GM18873 (cell line): ENCODE data around the gene SBNO1.

Experiments used
- ATAC-seq: cut with Tn5 transposase; IDR thresholded peaks from one replicate; pipeline ENCODE4 v1.9.1; 2021; ENCODE audit warnings: mild to moderate bottlenecking, moderate library complexity, moderate number of reproducible peaks; ENCODE audit not compliant: unreplicated experiment, low FRiP score

Gene SBNO1

DNA sequence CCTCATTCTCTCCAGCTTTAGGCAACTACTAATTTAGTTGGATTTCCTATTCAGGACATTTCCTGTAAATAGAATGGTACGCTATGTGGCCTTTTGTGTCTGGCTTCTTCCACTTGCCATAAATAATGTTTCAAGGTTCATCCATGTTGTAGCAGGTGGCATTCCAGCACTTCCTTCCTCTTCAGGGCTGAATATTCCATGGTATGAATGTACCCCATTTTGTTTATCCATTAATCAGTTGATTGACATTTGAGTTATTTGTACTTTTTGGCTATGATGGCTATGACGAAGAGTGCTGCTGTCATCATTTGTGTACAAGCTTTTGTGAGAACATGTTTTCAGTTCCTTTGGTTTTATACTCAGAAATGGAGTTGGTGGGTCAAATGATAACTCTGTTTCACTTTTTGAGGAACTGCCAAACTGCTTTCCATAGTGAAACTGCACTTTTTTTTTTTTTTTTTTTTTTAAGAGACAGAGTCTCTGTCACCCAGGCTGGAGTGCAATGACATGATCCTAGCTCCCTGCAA, 86.5 kb downstream of the SBNO1 start:
- ATAC-seq = peak; percentile 84

GRCh38 chr12:123273166-123273565, 91.5 kb downstream of the SBNO1 start:
- ATAC-seq = no peak

GRCh38 chr12:123271001-123271668, 93.5 kb downstream of the SBNO1 start:
- no peak for ATAC-seq

DNA sequence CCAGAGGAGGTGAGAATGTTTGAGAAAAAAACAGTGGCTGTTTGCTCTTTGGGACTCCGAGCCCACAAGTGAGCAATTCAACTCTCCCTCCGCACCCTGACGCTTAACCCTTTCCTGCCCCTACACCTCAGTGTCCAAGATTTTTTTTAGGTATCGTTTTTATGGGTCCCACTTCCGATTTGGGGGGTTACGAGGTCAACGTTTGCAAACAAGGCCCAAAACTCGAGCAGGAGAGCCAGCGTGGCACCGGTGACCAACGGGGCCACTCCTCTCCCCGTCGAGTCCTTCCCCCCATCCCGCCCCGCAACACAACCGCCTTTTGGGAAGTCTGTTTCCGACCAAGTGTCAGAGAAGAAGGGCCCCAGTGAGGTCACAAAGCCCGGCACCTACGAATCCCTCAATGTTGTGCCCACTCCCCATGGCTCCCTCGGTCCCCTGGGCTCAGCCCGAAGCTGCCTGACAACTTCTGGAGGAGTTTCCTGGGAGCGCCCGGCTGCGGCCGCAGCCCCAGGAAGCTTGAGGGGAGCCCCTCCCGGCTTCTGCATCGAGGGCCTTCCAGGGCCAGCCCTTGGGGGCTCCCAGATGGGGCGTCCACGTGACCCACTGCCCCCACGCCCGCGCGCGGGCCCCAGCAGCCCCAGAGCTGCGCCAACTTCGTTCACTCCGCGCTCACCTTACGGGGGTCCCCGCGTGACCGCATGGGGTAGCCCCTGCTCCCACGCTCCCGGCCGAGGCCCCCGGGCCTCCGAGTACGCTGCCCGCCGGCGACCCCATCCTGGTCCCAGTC, 94.2 kb downstream of the SBNO1 start:
- no peak for ATAC-seq

GRCh38 chr12:123269896-123270213, 94.8 kb downstream of the SBNO1 start:
- ATAC-seq = no peak

- no peak for ATAC-seq
Measured at GRCh38 chr12:123269395-123269892, 95.2 kb downstream of the SBNO1 start.

DNA sequence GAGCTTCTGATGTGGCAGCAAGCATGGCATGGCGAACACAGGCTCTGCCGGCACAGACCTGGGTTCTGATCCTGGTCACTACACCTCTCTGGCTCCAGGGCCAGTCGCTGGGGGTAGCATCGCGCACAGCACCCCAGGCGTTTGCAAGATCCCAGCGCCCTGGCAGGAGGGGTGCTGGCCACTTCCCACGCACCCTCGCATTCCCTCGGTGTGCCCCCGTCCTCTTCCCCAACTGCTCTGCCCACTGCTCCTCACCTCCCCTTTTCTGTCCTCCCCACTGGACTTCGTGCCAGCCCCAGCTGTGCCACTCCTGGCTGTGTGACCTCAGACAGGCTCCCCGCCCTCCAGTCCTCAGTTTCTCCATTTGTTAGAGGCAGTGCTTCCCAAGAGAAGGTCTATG, 95.8 kb downstream of the SBNO1 start:
- ATAC-seq = no peak

DNA sequence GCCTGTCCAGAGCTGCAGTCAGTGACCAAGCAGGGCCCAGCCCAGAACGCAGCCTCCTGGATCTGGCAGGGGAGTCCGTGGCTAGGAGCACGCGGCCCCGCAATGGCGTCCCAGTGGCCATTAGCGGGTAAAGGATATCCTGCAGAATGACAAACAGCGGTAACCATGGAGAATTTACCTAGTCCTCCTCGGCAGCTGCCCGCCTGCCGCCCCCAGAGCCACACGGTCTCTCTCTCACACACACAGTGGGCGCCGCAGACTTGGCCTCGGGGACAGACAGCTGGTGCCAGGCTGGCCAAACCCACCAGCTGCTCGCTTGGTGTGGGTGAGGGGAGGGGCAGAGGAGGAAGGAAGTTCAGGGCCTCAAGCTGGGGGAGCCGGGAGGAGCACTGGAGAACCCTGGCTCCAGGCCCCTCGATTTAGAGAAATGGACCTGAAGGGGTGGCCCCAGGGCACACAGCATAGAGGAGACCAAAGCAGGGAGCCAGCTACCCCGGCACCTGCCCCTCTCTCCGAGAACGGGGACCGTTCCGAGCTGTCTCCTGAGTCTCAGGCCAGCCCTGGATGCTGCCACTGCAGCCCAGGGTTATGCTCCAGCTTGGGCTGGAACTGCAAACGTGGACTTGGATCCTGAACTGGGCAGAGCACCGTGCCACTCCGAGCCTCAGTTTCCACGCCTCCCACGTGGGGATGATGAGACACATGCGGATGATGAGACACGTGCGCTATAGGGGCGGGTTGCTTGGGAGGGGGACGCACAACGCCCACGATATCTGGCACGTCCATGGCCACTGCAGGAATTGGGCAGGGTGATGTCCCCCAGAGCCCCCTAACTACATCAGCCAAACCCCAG, 96.4 kb downstream of the SBNO1 start:
- no peak for ATAC-seq

GRCh38 chr12:123267335-123267920, 97.2 kb downstream of the SBNO1 start:
- no peak for ATAC-seq

DNA sequence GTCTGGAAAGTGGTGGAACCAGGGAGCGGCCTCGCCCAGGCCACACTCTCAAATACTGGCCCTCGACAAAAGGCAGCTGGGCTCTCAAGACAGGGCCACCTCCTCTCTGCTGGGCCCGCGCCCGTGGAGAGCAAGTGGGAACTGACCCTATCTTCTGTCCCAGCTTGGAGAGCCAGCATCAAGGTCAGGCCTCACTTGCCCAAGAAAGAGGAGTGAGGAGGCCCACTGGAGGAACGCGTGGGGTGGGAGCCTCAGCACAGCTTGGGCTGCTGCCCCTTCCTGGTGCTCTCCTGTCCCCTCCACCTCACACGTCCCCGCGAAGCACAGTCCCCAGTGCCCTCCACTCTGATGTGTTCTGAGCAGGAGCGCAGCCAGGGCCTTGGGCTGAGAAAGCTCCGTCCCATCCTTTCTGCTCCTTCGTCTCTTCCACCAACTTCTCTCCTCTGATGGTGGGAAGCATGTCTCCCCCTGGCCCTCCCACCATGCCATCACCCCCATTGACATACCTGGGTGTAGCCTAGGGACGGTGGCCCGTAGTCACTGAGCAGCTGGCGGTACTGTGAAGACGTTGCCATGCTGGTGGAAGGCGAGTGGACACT, 97.9 kb downstream of the SBNO1 start:
- no peak for ATAC-seq

DNA sequence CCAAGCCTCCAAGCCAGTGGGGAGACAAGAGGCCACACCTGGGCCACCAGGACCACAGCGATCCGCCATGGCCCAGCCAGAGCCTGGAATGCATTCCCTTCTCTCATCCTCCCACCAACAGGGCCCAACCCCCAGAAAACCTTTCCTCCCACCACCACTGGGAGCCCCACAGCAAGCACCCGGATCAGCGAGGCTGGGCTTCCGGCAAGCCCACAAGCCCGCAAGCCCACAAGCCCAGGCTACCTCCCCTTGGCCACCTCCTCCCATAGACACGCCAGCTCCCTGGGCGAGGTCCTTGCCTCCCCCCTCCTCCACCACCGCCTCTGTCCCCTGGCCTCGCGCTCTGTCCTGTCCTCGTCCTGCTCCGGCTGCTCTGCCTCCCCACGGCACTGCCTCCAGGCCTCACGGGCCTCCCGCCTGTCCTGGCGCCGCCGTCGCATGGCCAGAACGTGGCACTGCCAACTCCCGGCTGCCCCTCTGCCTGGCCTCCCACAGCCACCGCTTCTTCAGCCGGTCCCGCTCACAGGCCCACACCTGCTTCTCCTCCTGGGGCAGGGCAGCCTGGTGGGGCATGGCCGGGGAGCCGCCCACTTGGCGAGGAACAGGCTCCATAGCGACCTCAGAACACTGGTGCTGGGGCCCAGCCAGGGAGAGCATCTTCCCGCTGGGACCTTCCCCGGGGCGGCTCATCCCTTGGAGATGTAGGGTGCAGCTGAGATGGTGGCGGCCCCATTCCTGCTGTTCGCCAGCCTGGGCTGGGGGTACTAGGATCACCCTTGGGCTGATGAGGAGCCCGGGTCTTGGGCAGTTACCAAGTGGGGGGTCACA, 98.6 kb downstream of the SBNO1 start:
- no peak for ATAC-seq

DNA sequence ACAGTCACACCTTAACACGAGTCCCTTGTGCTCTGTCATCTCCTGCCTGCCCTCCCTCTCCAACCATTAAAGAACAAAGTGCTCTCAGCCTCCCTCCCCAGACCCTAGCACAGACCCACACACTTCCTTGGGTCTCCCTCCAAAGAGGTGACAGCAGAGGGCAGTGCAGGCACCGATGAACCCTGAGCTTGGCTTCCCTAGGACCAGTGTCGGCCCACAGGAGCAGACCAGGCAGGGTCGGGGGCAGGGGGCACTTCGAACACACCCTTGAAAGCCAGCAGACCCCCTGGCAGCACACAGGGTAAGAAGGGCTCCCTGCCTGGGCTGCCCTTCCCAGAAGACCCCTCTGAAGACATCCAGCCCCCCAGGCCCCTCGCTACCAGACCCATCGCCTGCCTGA, 100.0 kb downstream of the SBNO1 start:
- ATAC-seq = no peak

DNA sequence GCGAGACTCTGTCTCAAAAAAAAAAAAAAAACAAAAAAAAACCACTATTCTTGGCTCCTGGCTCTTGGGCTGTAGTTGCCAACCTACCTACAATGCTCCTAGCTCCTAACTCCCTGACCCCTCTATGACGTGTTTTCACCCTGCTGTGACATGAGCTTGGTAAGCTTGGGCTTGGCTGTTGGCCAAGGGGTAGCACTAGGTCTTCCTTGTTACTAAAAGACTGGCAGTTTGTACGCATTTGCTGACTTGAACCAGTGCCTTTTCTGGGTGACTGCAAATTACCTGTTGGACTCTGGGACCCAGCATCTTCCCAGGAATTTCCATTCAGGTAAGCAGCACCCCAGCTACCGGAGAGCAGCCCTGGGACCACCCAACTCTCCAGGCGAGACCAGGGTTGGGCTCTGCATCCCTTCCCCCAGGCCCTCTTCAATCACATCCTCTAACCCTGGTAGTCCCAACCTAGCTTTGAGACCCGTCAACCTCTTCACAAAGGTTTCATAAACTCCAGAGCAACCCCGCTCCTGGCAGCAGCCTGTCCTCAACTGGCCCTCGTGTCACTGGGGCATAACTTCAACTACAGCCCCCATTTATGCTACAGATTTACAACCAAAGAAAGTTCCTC, 101.3 kb downstream of the SBNO1 start:
- no peak for ATAC-seq

GRCh38 chr12:123261196-123261595, 103.5 kb downstream of the SBNO1 start:
- no peak for ATAC-seq

DNA sequence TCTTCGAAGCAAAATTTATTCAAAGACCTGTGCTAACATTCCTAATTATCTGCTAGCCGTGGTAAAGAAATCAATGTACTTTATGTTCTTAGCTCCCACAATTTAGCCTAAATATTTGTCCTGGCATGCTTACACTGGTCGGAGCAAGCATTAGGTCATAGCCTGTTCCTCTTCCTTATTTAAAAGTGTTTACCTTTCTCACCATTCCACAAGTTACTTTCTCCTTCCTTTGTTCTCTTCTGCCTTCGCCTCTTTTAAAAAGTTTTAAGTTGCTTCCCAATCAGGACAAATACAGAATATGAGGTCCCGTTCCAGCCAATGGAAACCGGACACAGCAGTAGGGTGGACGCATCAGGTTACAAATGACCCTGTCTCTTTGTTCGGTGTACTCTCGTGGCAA, 104.6 kb downstream of the SBNO1 start:
- ATAC-seq = no peak

- ATAC-seq = no peak
Measured at GRCh38 chr12:123258593-123258992, 106.1 kb downstream of the SBNO1 start.

DNA sequence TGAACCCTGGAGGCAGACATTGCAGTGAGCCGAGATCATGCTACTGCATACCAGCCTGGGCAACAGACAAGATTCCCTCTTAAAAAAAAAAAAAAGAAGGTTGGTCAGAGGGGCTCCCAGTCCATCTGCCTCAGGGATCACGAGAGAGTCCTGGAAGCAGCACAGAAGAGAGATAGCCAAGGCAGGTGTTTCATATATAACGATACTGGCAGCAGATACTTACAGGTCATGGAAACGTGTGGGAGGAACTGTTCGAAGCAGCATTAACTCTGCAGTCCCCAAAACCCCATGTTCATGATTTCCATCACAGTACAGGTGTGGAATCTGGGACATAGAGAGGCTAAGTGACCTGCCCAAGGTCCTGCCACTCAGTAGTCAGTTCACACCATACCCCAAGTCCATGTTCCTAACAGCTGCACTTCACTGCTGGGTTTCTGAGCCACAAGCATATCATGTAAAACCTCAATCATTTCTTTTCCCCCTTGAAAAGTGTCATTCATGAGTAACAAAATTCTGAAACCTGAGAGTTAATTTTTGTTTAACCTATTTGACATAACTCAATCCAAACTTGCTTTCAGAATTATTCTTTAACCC, 109.7 kb downstream of the SBNO1 start:
- no peak for ATAC-seq

- no peak for ATAC-seq
Measured at GRCh38 chr12:123253641-123254459, 110.8 kb downstream of the SBNO1 start.
